GM19043 (cell line): ENCODE results near the gene CLEC20A.

Source experiments
- ATAC-seq: cut with Tn5 transposase; IDR thresholded peaks from one replicate; pipeline ENCODE4 v1.9.1; 2021; ENCODE audit warnings: low read depth; ENCODE audit not compliant: unreplicated experiment

CLEC20A gene

DNA sequence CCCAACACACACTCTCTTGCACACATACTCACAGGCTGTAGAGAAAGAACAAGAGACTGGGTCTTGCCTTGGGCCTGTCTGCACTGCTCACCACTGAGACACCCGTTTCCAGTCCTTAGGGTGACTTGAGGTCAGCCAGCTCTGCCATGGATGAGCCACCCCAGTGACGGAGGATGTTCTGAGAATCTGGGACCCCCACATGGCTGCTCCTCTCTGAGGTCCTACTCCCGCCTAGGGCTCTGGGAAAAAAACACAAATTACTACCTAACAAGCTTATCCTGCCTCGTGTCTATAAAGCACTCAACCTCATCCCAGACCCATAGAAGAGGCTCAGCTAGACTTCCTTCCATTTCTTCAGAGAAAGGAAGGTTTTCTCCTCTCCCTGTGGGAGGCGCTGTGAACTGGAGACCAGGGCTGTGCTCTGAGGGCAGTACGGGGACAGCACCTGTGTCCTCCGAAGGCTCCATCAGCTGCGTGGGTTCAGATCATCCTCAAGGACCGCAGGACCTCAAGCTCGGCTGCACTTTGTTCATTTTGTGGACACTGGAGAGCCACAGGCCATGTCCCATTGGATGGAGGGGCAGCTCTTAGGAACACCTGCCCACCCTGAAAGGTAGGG is 4.3 kb upstream of the CLEC20A start:
- no peak for ATAC-seq

GRCh38 chr1:178500091-178500770 is 3.5 kb upstream of the CLEC20A start:
- no peak for ATAC-seq

GRCh38 chr1:178498896-178499675 is 2.3 kb upstream of the CLEC20A start:
- ATAC-seq: no peak

DNA sequence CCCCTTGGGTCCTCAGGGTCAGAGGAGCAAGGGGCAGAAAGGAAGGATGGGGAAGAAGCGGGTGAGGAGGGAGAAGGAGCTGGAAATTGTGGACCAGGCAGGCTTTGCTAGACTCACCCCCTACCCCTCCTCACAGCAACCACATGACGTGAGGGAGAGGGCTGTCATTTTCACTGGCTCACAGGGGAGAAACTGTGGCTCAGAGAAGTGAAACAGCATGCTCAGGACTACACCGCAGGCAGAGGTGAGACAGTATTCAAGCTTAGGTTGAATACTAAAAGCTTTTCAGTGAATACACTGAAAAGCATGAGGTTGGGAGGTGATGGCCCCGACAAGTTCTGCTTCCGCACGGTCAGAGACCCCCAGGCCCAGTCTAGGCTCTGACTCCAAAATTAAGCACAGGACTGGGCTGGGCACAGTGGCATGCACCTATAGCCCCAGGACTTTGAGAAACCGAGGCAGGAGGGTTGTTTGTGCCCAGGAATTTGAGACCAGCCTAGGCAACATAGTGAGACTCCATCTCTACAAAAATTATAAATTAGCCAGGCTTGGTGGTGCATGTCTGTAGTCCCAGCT is 1.2 kb upstream of the CLEC20A start:
- ATAC-seq: no peak

DNA sequence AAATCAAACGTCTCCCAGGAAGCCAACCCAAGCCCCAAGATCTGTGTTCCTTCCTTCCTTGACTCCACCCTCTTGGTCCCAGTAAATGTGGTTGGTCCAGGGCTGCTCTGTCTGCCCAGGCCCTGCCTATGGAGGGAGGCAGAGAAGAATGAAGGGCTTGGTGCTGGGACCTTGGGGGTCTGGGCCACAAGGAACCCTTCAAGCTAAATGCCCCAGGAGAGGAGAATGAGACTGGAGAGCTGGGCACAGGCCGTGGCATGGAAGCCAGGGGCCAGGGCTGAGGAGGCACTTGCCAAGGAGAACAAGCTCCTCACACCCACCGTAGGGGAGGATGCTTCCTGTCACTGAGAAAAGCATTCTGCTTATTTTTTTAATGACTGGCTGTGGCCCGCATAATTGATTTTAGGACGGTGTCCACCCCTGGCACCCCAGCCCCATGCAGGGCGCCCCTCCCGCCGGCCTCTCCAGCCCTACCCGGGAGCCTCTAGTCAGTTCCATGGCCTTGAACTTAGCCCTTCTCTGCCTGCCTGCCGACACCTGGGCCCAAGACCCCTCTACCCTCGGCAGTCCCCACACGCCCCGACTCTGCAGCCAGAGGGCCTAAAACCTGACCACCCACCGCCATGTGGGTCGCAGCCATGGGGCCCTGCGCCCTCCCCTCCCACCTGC is 889 bp downstream of the CLEC20A start:
- ATAC-seq: no peak

DNA sequence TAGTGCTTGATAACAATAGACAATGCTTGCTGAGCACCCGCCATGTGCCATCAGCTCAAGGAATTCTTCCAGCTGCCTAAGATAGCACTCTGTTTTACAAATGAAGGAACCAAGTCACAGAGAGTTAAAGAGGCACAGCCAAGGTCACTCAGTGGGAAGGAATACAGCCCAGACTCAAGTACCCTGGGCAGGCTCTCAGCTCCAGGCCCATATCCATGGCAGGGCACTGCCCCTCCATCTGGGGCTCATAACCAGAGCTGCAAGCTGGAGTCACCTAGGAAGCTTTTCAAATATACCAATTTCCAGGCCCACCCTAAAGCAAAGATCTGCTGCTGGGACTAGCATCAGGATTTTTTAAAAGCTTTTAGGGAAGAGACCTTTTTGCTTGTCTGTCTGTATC is 1.6 kb downstream of the CLEC20A start:
- no peak for ATAC-seq

- no peak for ATAC-seq
These were observed 2.2 kb downstream of the CLEC20A start for GRCh38 chr1:178494569-178494971.

- no peak for ATAC-seq
These were observed 3.4 kb downstream of the CLEC20A start for GRCh38 chr1:178493301-178493741.

DNA sequence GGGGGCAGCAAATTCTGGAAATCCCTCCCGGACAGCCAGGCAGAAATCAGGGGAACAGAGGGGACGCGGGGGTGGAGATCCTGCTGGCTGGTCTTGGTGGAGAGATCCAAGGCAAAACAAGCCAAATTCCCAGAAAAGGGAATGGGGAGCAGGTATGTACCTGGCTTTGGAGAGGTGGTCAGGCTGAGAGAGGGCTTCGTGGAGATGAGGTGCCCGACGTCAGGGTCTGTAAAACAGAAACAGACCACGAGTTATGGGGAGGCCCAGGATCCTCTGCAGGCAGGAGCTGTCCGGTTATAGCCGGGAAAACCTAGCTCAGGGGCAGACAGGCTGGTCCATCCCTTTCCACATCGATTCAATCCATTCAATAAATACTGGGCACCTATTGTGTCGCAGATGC is 4.4 kb downstream of the CLEC20A start:
- ATAC-seq: no peak

DNA sequence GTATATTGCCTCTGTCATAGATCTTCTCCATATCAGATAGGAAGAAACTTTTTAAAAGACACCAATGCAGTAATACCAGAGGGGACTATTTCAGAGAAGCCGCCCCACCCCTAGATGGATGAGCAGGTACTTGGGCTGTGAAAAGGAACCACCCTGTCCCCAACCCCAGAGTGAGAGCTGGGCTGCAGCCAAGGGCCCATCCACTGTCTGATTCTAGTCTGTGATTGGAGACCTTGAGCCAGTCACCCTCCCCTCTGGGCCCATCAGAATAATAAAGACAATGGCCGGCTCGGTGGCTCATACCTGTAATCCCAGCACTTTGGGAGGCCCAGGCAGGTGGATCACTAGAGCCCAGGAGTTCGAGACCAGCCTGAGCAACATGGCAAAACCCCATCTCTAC is 5.0 kb downstream of the CLEC20A start:
- ATAC-seq: no peak

DNA sequence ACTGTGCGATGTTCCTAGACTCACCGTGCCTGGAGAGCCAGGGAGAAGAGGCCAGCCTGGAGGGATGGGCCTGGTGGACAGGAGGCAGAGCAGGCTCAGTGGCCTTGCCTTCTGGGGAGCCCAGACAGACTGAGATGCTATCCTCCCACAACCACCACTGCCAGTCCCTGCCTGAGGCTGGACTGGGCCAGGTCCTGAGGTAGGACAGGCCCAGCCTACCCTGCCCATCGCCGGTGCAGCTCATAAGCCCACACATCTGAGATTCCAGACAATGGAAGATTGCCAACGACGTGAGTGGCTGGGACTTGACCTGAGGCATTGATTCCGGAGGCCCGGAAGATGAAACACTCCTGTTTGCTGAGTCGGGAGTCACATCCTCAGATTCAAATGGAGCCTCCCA is 5.8 kb downstream of the CLEC20A start:
- no peak for ATAC-seq

DNA sequence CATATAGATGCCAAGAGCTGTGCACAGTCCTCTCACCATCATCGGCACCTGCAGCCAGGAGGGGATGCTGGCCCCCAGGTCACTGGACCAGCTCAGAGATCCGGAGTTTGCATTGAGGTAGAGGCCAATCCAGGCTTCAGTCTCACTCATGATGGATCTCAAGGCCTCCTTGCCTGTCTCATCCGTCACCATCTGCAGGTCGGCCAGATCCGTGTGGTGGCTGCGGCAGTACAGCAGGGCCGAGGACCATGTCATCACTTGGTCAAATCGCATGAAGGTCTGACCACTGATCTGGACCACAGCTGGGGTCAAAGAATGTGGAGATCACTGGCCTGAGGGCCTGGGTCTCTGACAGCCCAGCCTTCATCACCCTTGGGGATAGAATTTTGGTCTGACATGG is 6.6 kb downstream of the CLEC20A start:
- ATAC-seq: no peak

GRCh38 chr1:178489399-178489798 is 7.4 kb downstream of the CLEC20A start:
- no peak for ATAC-seq

- no peak for ATAC-seq
These were observed 8.4 kb downstream of the CLEC20A start for GRCh38 chr1:178488393-178488792.

DNA sequence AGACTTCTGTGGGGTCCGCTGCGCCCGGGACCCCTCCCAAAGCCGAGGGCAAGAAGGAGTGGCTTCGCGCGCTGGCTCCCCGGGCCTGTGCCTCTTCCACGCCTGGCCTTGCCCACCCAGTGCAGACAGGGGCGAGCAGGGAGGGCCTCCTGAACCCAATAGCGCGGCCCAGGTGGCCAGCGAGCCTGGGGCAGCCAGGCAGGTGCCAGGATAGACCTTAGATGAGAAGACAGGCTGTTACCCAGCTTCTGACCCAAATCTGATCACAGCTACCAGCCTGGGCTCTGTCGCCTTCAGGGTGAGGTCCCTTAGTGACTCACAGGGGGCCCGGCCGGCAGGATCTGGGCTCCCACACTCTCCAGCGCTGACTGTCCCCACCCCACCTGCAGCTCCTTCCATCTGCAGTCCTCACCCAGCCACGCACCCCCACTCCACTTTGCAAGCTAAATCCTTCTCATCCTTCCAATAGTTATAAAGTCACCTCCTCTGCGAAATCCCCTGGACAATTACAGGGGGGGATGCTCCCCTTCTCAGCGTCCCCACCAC is 9.6 kb downstream of the CLEC20A start:
- peak; percentile 21 for ATAC-seq

- ATAC-seq: peak; percentile 58
These were observed 10.4 kb downstream of the CLEC20A start for GRCh38 chr1:178486100-178487069.

- ATAC-seq: no peak
These were observed 11.2 kb downstream of the CLEC20A start for GRCh38 chr1:178485541-178485981.

DNA sequence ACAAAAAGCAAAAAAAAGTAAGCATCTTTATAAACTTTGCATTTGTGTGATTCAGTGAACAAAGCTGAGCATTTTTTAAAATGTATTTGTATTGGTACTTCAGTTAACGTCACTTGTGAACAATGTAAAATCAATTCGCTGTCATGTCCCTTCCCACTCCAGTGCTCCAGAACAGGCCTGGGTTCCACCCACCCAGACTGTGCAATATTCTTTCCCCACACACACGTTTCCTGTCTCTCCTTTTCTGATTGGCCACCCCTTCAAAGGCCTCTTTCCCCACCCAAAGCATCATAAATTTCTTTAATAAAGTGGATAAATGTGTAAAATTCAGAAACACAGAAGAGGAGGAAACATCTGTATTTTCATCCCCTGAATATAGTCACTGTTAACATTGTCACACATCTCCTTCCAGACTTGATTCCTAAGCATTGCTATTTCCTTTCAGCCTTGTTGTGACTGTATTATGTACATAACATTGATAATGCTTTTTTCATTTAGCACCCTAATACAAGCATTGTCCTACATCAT is 12.0 kb downstream of the CLEC20A start:
- no peak for ATAC-seq
